Ramos (cell line): ENCODE data around the gene CA5A.
"Not testable (repeated sequence)": the region's sequence is repeated elsewhere in the genome, so short reads cannot be mapped to it uniquely, and the experiment has no call there.

ENCODE experiments used
- in situ Hi-C: fragments of 300-500 bp; cut with MboI; formaldehyde crosslinking; loops from one replicate; pipeline ENCODE4 v1.14.3; 2022; ENCODE audit warnings: low sequenced_read_pairs; ENCODE audit not compliant: unreplicated experiment

The CA5A gene

GRCh38 chr16:87908101-87908500, 28.2 kb downstream of the CA5A start:
- in situ Hi-C loops = loop anchor here (10.0 kb wide), 1 partner anchor 353 kb away; no protein-coding TSS in a partner anchor

GRCh38 chr16:87905521-87905920, 30.8 kb downstream of the CA5A start:
- in situ Hi-C loops = loop anchor here (10.0 kb wide), 1 partner anchor 351 kb away; no protein-coding TSS in a partner anchor

GRCh38 chr16:87904963-87905362, 31.4 kb downstream of the CA5A start:
- in situ Hi-C loops = loop anchor here (10.0 kb wide), 1 partner anchor 350 kb away; no protein-coding TSS in a partner anchor

- in situ Hi-C loops = loop anchor here (10.0 kb wide), 1 partner anchor 346 kb away; no protein-coding TSS in a partner anchor
Observed at GRCh38 chr16:87900489-87900888, 35.8 kb downstream of the CA5A start.

GRCh38 chr16:87897521-87898505, 38.5 kb downstream of the CA5A start:
- in situ Hi-C loops = no loop called here

GRCh38 chr16:87896924-87897520, 39.3 kb downstream of the CA5A start:
- in situ Hi-C loops = not testable (repeated sequence)

GRCh38 chr16:87896176-87896890, 40.0 kb downstream of the CA5A start:
- in situ Hi-C loops = not testable (repeated sequence)

GRCh38 chr16:87895641-87896141, 40.6 kb downstream of the CA5A start:
- in situ Hi-C loops = no loop called here

- in situ Hi-C loops = not testable (repeated sequence)
Observed at GRCh38 chr16:87894005-87894404, 42.3 kb downstream of the CA5A start.

GRCh38 chr16:87891764-87892163, 44.6 kb downstream of the CA5A start:
- in situ Hi-C loops = no loop called here

GRCh38 chr16:87889762-87890161, 46.6 kb downstream of the CA5A start:
- in situ Hi-C loops = not testable (repeated sequence)

GRCh38 chr16:87888346-87888745, 48.0 kb downstream of the CA5A start:
- in situ Hi-C loops = not testable (repeated sequence)

GRCh38 chr16:87887931-87888330, 48.4 kb downstream of the CA5A start:
- in situ Hi-C loops = not testable (repeated sequence)

GRCh38 chr16:87885371-87885967, 50.9 kb downstream of the CA5A start:
- in situ Hi-C loops = not testable (repeated sequence)

GRCh38 chr16:87882436-87883019, 53.8 kb downstream of the CA5A start:
- in situ Hi-C loops = no loop called here

- in situ Hi-C loops = no loop called here
Observed at GRCh38 chr16:87881324-87882200, 54.8 kb downstream of the CA5A start.

- in situ Hi-C loops = no loop called here
Observed at GRCh38 chr16:87880117-87880696, 56.1 kb downstream of the CA5A start.

GRCh38 chr16:87879411-87880013, 56.8 kb downstream of the CA5A start:
- in situ Hi-C loops = not testable (repeated sequence)
